Measurements from ENCODE around the gene TMEM132D. TPM values are rescaled to one million over a fixed set of nuclear protein-coding genes. Genes with fewer than 3 reads are reported as not detected.

TMEM132D gene
- total RNA-seq, 1 experiment from 2014 or later, result not detected

DNA sequence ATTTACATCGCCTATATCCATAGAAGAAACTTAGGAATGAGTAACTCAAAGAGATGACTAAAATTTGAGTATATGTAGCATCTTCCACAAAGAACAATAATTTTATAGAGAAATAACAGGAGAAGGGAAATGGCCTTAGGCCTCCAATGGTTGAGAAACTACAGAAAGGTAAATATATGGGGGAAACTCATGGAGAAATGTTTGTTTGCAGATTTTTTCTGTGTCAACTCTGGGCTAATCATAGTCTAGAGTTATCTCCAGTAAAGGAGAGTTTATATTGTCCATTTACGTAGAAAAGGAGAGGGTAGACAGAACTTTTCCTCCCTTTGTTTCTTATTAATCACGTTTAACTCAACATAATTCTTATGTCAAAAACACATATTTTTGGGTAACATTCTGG lies 806.4 kb downstream of the TMEM132D start:
- H3K4me3 ChIP-seq (ENCODE audit: low read depth, low read length, poor library complexity, severe bottlenecking), result no peak overlapping the region
- no peaks in the 10 kb centered on the region for H3K4me1 ChIP-seq (ENCODE audit: insufficient read depth, low read length, poor library complexity, severe bottlenecking)
- H3K36me3 ChIP-seq (ENCODE audit: insufficient read depth, low read length, poor library complexity, severe bottlenecking), result no peaks in the 10 kb centered on the region
- no peaks in the 10 kb centered on the region for H3K27me3 ChIP-seq (replicated peaks; ENCODE audit: insufficient read depth, low read depth, low read length, poor library complexity)
- no TSS peak for BruUV-seq (replicated peaks)
- H3K9me3 ChIP-seq (ENCODE audit: low read depth, low read length, poor library complexity, severe bottlenecking), result peaks cover 6% of the 10 kb centered on the region
- H3K27ac ChIP-seq (ENCODE audit: low read depth, low read length, poor library complexity, severe bottlenecking), result no peak overlapping the region
- intact Hi-C loops (cut with micrococcal nuclease; ENCODE audit: unreplicated experiment), result no loop called here
- TF ChIP-seq EZH2 (IDR thresholded peaks at IDR 0.05; ENCODE audit: borderline replicate concordance, low read depth, low read length, poor library complexity, severe bottlenecking) (no peak), CTCF (conservative IDR thresholded peaks at IDR 0.05; ENCODE audit: low read depth, low read length) (no peak)
- POLR2A ChIA-PET (ENCODE audit: low non-redundant PET), result no interaction called here
- CTCF ChIA-PET, result no interaction called here
- DNase-seq (ENCODE audit: low spot score), result no peak

DNA sequence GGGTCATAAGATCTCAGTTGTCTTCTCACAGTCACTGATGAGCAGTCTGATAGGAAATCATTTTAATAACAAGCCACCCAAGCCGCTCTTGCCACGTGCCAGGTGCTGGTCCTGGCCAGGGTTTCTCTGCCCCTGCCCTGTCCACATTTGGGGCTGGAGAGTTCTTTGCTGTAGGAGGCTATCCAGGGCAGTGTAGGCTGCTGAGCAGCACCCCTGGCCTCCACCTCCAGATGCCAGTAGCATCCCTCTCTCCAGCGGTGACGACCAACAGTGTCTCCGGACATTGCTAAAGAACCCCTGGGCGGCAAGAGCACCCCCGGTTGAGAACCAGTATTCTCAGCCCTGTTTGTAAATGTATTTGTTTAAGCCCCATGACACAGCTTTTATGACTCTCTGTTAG lies 806.9 kb downstream of the TMEM132D start:
- H3K4me1 ChIP-seq (ENCODE audit: insufficient read depth, low read length, poor library complexity, severe bottlenecking), result no peaks in the 10 kb centered on the region
- intact Hi-C loops (cut with micrococcal nuclease; ENCODE audit: unreplicated experiment), result no loop called here
- CTCF ChIA-PET, result no interaction called here

GRCh38 chr12:129096184-129096583 lies 807.6 kb downstream of the TMEM132D start:
- no peak for TF ChIP-seq CTCF (conservative IDR thresholded peaks at IDR 0.05; ENCODE audit: low read depth, low read length)
- TF ChIP-seq EZH2 (IDR thresholded peaks at IDR 0.05; ENCODE audit: borderline replicate concordance, low read depth, low read length, poor library complexity, severe bottlenecking), result no peak
- intact Hi-C loops (cut with micrococcal nuclease; ENCODE audit: unreplicated experiment), result no loop called here

More for the DNA sequence above, 806.9 kb downstream of the TMEM132D start:
- peaks cover 6% of the 10 kb centered on the region for H3K9me3 ChIP-seq (ENCODE audit: low read depth, low read length, poor library complexity, severe bottlenecking)
- H3K27me3 ChIP-seq (replicated peaks; ENCODE audit: insufficient read depth, low read depth, low read length, poor library complexity), result no peaks in the 10 kb centered on the region
- TF ChIP-seq EZH2 (IDR thresholded peaks at IDR 0.05; ENCODE audit: borderline replicate concordance, low read depth, low read length, poor library complexity, severe bottlenecking), result no peak
- TF ChIP-seq CTCF (conservative IDR thresholded peaks at IDR 0.05; ENCODE audit: low read depth, low read length), result no peak
- DNase-seq (ENCODE audit: low spot score), result no peak
- no TSS peak for BruUV-seq (replicated peaks)
- no peak overlapping the region for H3K27ac ChIP-seq (ENCODE audit: low read depth, low read length, poor library complexity, severe bottlenecking)
- H3K4me3 ChIP-seq (ENCODE audit: low read depth, low read length, poor library complexity, severe bottlenecking), result no peak overlapping the region
- POLR2A ChIA-PET (ENCODE audit: low non-redundant PET), result no interaction called here
- H3K36me3 ChIP-seq (ENCODE audit: insufficient read depth, low read length, poor library complexity, severe bottlenecking), result no peaks in the 10 kb centered on the region

More at GRCh38 chr12:129096184-129096583, 807.6 kb downstream of the TMEM132D start:
- Histone ChIP-seq H3K4me1 (ENCODE audit: insufficient read depth, low read length, poor library complexity, severe bottlenecking) (no peaks in the 10 kb centered on the region), H3K27ac (ENCODE audit: low read depth, low read length, poor library complexity, severe bottlenecking) (no peak overlapping the region), H3K9me3 (ENCODE audit: low read depth, low read length, poor library complexity, severe bottlenecking) (peaks cover 6% of the 10 kb centered on the region), H3K36me3 (ENCODE audit: insufficient read depth, low read length, poor library complexity, severe bottlenecking) (no peaks in the 10 kb centered on the region), H3K4me3 (ENCODE audit: low read depth, low read length, poor library complexity, severe bottlenecking) (no peak overlapping the region), H3K27me3 (replicated peaks; ENCODE audit: insufficient read depth, low read depth, low read length, poor library complexity) (no peaks in the 10 kb centered on the region)
- ChIA-PET CTCF (no interaction called here), POLR2A (ENCODE audit: low non-redundant PET) (no interaction called here)
- no peak for DNase-seq (ENCODE audit: low spot score)
- no TSS peak for BruUV-seq (replicated peaks)
